BE2C (cell line): ENCODE measurements around the gene C14orf132.

Experiments
- DNase-seq: peaks from one replicate; pipeline ENCODE4 v3.0.0-alpha.2; 2020
- H3K27me3 ChIP-seq: fragments of 250-450 bp; sonication (Bioruptor Pico); 2 replicates; pipeline ENCODE4 v1.5.1; 2020; ENCODE audit warnings: mild to moderate bottlenecking
- H3K36me3 ChIP-seq: fragments of 250-450 bp; sonication (Bioruptor Pico); 2 replicates; pipeline ENCODE4 v1.5.1; 2020; ENCODE audit warnings: mild to moderate bottlenecking
- H3K4me1 ChIP-seq: fragments of 250-450 bp; sonication (Bioruptor Pico); 2 replicates; pipeline ENCODE4 v1.5.1; 2020
- H3K4me3 ChIP-seq: 2 replicates; pipeline ENCODE4 v1.5.1; 2011; ENCODE audit warnings: low read depth, low read length
- H3K9me3 ChIP-seq: fragments of 250-450 bp; sonication (Bioruptor Pico); 2 replicates; pipeline ENCODE4 v1.5.1; 2020
- TF ChIP-seq, protein P1 (sequence below): IDR thresholded peaks from 2 replicates; pipeline ENCODE4 v1.5.1; 2012; ENCODE audit warnings: mild to moderate bottlenecking, low read depth, low read length

C14orf132 gene

GRCh38 chr14:96080571-96080970, 41.4 kb downstream of the C14orf132 start:
- Histone ChIP-seq H3K4me3 (no peak overlapping the region), H3K4me1 (peaks cover 24% of the 10 kb centered on the region), H3K9me3 (no peaks in the 10 kb centered on the region), H3K27me3 (no peaks in the 10 kb centered on the region), H3K36me3 (peaks cover 14% of the 10 kb centered on the region)
- TF ChIP-seq, protein P1, sequence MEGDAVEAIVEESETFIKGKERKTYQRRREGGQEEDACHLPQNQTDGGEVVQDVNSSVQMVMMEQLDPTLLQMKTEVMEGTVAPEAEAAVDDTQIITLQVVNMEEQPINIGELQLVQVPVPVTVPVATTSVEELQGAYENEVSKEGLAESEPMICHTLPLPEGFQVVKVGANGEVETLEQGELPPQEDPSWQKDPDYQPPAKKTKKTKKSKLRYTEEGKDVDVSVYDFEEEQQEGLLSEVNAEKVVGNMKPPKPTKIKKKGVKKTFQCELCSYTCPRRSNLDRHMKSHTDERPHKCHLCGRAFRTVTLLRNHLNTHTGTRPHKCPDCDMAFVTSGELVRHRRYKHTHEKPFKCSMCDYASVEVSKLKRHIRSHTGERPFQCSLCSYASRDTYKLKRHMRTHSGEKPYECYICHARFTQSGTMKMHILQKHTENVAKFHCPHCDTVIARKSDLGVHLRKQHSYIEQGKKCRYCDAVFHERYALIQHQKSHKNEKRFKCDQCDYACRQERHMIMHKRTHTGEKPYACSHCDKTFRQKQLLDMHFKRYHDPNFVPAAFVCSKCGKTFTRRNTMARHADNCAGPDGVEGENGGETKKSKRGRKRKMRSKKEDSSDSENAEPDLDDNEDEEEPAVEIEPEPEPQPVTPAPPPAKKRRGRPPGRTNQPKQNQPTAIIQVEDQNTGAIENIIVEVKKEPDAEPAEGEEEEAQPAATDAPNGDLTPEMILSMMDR, result no peak
- no peak for DNase-seq

GRCh38 chr14:96081224-96081623, 42.1 kb downstream of the C14orf132 start:
- TF ChIP-seq, protein P1, result no peak
- Histone ChIP-seq H3K27me3 (no peaks in the 10 kb centered on the region), H3K36me3 (peaks cover 14% of the 10 kb centered on the region), H3K9me3 (no peaks in the 10 kb centered on the region), H3K4me3 (no peak overlapping the region), H3K4me1 (peaks cover 28% of the 10 kb centered on the region)
- no peak for DNase-seq

- TF ChIP-seq, protein P1, result no peak
- Histone ChIP-seq H3K4me3 (no peak overlapping the region), H3K4me1 (peaks cover 28% of the 10 kb centered on the region)
These were observed 42.7 kb downstream of the C14orf132 start for GRCh38 chr14:96081767-96082400.

GRCh38 chr14:96082420-96083300, 43.5 kb downstream of the C14orf132 start:
- Histone ChIP-seq H3K4me1 (peaks cover 36% of the 10 kb centered on the region), H3K36me3 (peaks cover 27% of the 10 kb centered on the region), H3K9me3 (no peaks in the 10 kb centered on the region), H3K4me3 (no peak overlapping the region), H3K27me3 (no peaks in the 10 kb centered on the region)
- DNase-seq, result no peak
- TF ChIP-seq, protein P1, result no peak

More at GRCh38 chr14:96081767-96082400, 42.7 kb downstream of the C14orf132 start:
- H3K36me3 ChIP-seq, result peaks cover 20% of the 10 kb centered on the region
- DNase-seq, result no peak
- H3K27me3 ChIP-seq, result no peaks in the 10 kb centered on the region
- H3K9me3 ChIP-seq, result no peaks in the 10 kb centered on the region

DNA sequence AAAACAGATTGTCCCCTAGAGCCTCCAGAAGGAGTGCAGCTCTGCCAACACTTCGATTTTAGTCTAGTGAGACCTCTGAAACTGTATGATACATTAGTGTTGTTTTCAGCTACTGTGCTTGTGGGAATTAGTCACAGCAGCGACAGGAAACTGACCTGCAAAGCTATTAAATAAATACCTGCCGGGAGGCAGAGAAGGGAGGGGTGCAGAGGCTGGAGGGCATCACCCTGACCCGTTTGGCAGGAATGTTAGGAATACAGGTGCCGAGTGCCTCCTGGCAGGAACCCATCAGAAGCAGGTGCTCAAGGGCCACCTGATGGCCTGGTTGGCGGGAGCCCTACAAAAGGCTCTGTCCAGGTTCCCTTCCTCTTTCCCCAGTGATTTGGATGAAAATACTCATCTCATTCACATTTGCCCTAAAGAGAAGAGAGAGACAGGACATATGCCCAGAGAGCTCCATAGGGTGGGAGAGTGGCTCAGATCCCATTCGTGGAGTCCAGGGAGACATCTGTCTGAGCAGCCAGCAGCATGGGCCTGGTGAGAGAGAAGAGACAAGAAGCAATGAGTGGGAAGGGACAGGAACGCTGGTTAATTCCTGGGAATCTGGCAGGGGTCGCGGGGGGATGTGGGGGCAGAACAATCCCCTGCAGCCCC, 44.6 kb downstream of the C14orf132 start:
- TF ChIP-seq, protein P1, result no peak
- no peaks in the 10 kb centered on the region for H3K9me3 ChIP-seq
- peaks cover 32% of the 10 kb centered on the region for H3K36me3 ChIP-seq
- H3K4me3 ChIP-seq, result no peak overlapping the region
- H3K4me1 ChIP-seq, result peaks cover 40% of the 10 kb centered on the region
- H3K27me3 ChIP-seq, result no peaks in the 10 kb centered on the region
- DNase-seq, result no peak

GRCh38 chr14:96084796-96085195, 45.6 kb downstream of the C14orf132 start:
- Histone ChIP-seq H3K27me3 (no peaks in the 10 kb centered on the region), H3K36me3 (peaks cover 41% of the 10 kb centered on the region), H3K9me3 (no peaks in the 10 kb centered on the region), H3K4me1 (peaks cover 48% of the 10 kb centered on the region), H3K4me3 (no peak overlapping the region)
- no peak for DNase-seq
- TF ChIP-seq, protein P1, result no peak
